Upper lobe of right lung (tissue), 1 donor: Measurements from ENCODE around the gene RNF207. TPM values are rescaled to one million over a fixed set of nuclear protein-coding genes. Genes with fewer than 3 reads are reported as not detected.

ENCODE experiments used
- ATAC-seq: fragments of 200-7000 bp; cut with Tn5 transposase; one replicate; pipeline ENCODE4 v1.9.1; 2020; ENCODE audit warnings: mild to moderate bottlenecking, moderate library complexity
- DNase-seq: peaks from one replicate; pipeline ENCODE4 v3.0.0-alpha.2; 2020
- H3K27ac ChIP-seq: fragments of 200-600 bp; one replicate; pipeline ENCODE4 v1.8.0; 2022
- H3K27me3 ChIP-seq: fragments of 200-600 bp; one replicate; pipeline ENCODE4 v1.8.0; 2022; ENCODE audit warnings: mild to moderate bottlenecking
- H3K36me3 ChIP-seq: fragments of 200-600 bp; one replicate; pipeline ENCODE4 v1.8.0; 2022
- H3K4me1 ChIP-seq: fragments of 200-600 bp; one replicate; pipeline ENCODE4 v1.8.0; 2022
- H3K4me3 ChIP-seq: fragments of 200-600 bp; one replicate; pipeline ENCODE4 v1.8.0; 2022; ENCODE audit warnings: mild to moderate bottlenecking
- H3K9me3 ChIP-seq: fragments of 200-600 bp; one replicate; pipeline ENCODE4 v1.8.0; 2022
- CTCF ChIP-seq: fragments of 200-600 bp; IDR thresholded peaks from one replicate; pipeline ENCODE4 v1.8.0; 2022; ENCODE audit warnings: antibody characterized with exemption
- intact Hi-C: fragments of 100-400 bp; cut with DNase I; formaldehyde crosslinking; loops from one replicate; pipeline ENCODE4 v1.11.0; 2022
- total RNA-seq: library from RNA; stranded (reverse); fragmentation: NEBNext Ultra II Directional; extraction: Animal tissue kit (Norgen Biotek cat#: 25700); gene quantifications from one replicate; pipeline ENCODE4 v1.2.1, GENCODE V29; 2021
- donor health status: DM: no; HTN: yes; CAD: no; lungs with severe emphysema.

RNF207 gene
- total RNA-seq, 1 donor from 2014 or later = 12.7 TPM

GRCh38 chr1:6207075-6207885, 1.4 kb downstream of the RNF207 start:
- intact Hi-C loops = no loop called here
- no peaks in the 10 kb centered on the region for H3K36me3 ChIP-seq
- DNase-seq (no peak), ATAC-seq (no peak)
- TF ChIP-seq CTCF = no peak
- H3K4me1 ChIP-seq = peaks cover 34% of the 10 kb centered on the region
- no peak overlapping the region for H3K27ac ChIP-seq
- H3K27me3 ChIP-seq = peaks cover 18% of the 10 kb centered on the region
- H3K9me3 ChIP-seq = no peaks in the 10 kb centered on the region
- H3K4me3 ChIP-seq = no peak overlapping the region

- H3K27me3 ChIP-seq = peaks cover 18% of the 10 kb centered on the region
- no peaks in the 10 kb centered on the region for H3K36me3 ChIP-seq
- TF ChIP-seq CTCF = no peak
- peaks cover 34% of the 10 kb centered on the region for H3K4me1 ChIP-seq
- intact Hi-C loops = no loop called here
- DNase-seq (no peak), ATAC-seq (no peak)
- no peak overlapping the region for H3K27ac ChIP-seq
- H3K9me3 ChIP-seq = no peaks in the 10 kb centered on the region
- no peak overlapping the region for H3K4me3 ChIP-seq
Measured at GRCh38 chr1:6207921-6208320, 2.0 kb downstream of the RNF207 start.

GRCh38 chr1:6208723-6209660, 3.1 kb downstream of the RNF207 start:
- Histone ChIP-seq H3K27ac (no peak overlapping the region), H3K4me3 (peak overlapping the region; percentile 48), H3K27me3 (peaks cover 18% of the 10 kb centered on the region), H3K9me3 (no peaks in the 10 kb centered on the region), H3K36me3 (no peaks in the 10 kb centered on the region), H3K4me1 (peaks cover 34% of the 10 kb centered on the region)
- peak; percentile 59 for TF ChIP-seq CTCF
- DNase-seq (peak; percentile 76), ATAC-seq (peak; percentile 64)
- intact Hi-C loops = no loop called here

GRCh38 chr1:6209661-6210580, 4.0 kb downstream of the RNF207 start:
- intact Hi-C loops = no loop called here
- H3K4me3 ChIP-seq = peak overlapping the region; percentile 48
- no peak for TF ChIP-seq CTCF
- ATAC-seq (no peak), DNase-seq (no peak)
- no peaks in the 10 kb centered on the region for H3K36me3 ChIP-seq
- peaks cover 31% of the 10 kb centered on the region for H3K4me1 ChIP-seq
- peaks cover 18% of the 10 kb centered on the region for H3K27me3 ChIP-seq
- H3K27ac ChIP-seq = no peak overlapping the region
- no peaks in the 10 kb centered on the region for H3K9me3 ChIP-seq
